ENCODE data around the gene DEDD2.

Gene DEDD2

DNA sequence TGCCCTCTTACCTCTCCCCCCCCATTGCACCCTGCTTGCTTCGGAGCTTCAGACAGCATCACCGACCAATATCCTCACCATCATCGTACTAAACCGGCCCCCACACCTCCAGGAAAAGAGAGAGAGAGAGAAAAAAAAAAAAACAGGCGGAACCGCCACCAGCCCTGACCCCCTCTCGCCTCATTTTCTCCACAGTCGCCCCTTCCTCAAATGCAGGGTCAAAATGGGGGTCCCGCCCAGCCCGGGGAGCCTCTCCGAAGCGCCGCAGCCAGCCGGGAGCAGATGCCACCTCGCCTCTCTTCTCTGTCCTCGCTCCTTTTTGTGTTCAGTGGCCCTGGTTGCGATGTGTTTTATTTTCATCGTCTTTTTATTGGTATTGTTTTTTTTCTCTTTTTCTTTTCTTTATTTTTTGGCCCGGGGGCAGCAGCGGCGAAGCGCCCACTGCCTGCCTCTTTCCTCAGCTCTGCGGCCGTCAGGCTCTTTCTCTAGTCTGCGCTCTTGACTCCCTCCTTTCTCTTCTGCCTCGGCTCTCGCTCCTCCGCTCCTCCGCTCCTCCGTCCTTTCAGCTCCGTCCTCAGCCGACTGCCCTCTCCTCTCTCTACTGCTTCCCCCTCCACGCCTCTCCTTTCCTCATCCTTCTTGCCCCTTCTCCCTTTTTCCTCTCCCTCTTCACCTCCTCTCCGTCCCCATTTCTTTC is 41.4 kb downstream of the DEDD2 start:
- in situ Hi-C loops (cut with HindIII; ENCODE audit: low sequenced_read_pairs) = no loop called here

DNA sequence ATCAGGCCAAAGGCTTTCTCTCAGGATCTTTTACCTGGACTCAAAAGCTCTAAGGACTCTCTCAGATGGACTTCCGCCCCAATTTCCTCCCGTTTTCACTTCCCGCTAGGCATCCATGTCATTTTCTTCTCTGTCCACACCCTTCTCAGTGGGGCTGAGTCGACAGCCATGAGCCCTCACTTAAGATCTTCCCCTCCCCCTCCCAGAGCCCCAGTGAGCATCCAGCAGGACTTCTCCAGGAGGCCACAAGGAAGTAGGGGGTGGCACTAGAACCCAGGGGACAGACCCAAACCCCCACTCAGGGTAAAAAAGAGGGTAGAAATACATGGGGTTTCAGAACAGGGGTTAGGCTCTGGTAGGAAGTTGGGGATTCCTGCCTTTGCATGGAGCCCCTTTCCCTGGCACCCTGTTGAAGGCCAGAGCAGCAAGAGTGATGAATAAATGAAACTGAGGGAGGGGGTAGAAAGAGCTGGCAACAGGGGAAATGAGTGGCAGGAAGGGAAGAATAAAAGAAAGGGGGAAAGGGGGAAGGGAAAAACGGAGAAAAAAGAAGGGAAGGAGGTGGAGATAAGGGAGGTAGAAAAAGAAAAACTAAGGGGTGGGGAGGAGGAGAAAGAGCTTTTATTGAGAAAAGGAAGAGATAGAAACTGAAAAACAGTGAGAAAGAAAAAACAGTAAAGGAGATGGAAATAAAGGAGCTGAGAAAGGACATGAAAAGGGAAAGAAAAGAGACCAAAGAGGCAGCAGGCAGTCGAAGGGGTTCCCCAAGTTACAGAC is 42.3 kb downstream of the DEDD2 start:
- in situ Hi-C loops (cut with HindIII; ENCODE audit: low sequenced_read_pairs) = loop anchor here (25.0 kb wide), 1 partner anchor 262 kb away; the partner anchor contains the start of genes CXCL17 and LIPE

DNA sequence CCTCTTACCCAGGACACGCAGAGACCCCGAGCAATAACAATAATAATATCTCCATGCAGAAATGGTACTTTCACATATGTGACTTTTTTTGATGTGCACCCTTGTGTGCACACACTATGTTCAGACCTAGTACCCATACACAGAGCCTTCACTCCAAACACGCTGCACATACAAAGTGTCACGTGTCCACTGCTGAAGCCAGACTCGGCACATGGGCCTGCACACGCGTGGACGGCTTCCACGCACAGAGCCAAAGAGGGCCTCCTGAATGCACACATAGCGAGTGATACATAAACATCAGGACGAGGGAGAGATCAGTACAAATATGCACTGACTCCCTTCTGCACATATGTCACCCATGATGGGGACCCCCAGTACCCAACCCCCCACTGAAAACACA is 43.3 kb downstream of the DEDD2 start:
- in situ Hi-C loops (cut with HindIII; ENCODE audit: low sequenced_read_pairs) = loop anchor here (25.0 kb wide), 1 partner anchor 263 kb away; the partner anchor contains the start of genes CXCL17 and LIPE

DNA sequence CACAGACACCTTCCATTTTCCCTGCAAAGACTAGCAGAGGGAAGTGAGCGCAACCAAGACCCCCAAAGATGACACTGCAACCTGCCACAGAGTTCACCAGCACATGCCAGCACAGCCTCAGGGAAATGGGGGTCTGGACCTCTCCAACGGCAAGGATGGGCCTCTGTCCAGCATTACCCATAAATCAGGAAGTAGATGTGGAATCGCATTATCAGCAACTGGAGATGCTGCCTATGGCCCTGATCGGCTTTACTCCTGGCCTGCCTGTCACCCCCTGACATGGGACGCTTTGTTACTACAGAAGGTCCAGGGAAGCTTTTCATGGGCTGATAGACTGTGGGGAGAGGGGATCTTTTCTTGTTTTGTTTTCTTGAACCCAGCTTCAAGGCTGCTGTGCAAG is 43.8 kb downstream of the DEDD2 start:
- in situ Hi-C loops (cut with HindIII; ENCODE audit: low sequenced_read_pairs) = loop anchor here (25.0 kb wide), 1 partner anchor 264 kb away; the partner anchor contains the start of genes CXCL17 and LIPE

DNA sequence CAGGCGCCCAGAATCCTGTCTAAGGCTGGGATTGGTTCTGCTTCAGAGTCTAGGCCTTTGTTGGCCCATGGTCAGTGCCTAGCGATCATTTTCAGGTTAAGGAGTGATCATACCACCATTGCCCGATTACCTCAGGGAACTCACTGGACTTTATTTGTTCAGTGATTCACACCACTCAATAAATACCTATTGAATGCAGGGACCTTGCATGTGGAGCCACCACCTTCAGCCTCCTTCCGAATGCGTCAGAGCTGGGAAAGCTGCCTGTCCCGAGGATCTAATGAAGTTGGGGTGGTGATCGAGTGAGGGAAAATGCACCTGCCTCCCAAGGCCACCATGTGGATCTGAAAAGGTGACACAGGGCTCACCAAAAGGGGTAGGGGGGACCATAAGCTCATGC is 45.2 kb downstream of the DEDD2 start:
- in situ Hi-C loops (cut with HindIII; ENCODE audit: low sequenced_read_pairs) = loop anchor here (25.0 kb wide), 1 partner anchor 265 kb away; the partner anchor contains the start of genes CXCL17 and LIPE

DNA sequence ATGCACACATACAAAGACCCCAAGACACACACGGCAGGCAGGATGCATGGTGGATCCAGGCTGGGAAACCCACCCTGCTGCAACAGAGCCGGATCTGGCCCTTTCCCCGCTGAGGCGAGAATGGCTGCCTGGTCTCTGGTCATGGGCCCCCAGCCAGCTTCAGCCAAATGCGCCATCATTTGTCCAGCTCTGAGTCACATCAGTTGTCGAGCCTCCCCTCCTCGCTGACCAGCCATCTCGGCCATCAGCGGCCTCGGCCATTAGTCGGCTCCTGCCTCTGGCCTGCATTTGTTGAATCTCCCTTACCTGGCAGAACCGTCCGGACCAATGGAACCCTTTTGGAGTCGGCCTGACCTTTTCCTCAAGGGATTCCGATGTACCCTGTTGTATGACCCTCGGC is 46.8 kb downstream of the DEDD2 start:
- in situ Hi-C loops (cut with HindIII; ENCODE audit: low sequenced_read_pairs) = loop anchor here (25.0 kb wide), 1 partner anchor 267 kb away; the partner anchor contains the start of genes CXCL17 and LIPE

DNA sequence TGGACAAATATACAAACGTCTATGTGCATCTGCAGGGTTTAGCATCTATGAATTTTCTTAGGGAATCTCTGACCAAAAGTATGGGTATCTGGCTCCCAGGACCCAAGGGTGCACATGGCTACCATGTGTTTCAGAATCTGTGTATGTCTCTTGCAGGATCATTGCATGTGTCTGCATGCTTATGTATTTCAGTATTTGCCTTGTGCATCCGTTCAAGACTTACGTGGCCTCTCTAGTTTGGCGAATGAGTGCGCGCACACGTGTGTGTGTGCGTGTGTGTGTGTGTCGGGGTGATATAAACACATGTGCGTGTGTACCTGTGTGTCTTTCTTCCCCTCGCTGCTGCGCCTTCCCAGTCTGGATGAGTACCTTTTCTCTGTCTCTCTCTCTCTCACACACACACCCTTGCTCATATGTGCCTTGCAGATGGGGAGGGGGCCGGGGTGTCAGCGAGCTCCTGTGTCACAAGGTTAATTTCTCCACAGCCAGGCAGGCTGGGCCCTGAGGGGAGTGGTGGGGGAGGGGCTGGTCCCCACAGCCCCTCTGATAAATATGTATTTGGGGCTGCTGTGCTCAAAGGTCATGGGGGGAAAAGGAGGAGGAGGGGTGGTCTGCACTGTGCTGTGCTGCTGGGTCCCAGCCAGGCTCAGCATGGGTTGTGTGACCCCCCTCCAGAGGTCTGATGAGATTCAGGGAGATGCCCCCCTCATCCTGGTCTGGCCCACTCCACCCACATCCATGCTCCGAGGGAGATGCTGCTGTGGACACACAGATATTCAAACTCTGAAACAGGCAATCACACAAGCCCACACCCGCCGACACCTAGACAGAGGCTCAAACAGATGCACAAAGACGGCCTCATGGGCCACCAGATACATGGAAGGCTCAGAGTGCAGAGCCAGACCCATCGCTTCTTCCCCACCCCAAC is 47.7 kb downstream of the DEDD2 start:
- in situ Hi-C loops (cut with HindIII; ENCODE audit: low sequenced_read_pairs) = loop anchor here (25.0 kb wide), 1 partner anchor 268 kb away; the partner anchor contains the start of genes CXCL17 and LIPE

DNA sequence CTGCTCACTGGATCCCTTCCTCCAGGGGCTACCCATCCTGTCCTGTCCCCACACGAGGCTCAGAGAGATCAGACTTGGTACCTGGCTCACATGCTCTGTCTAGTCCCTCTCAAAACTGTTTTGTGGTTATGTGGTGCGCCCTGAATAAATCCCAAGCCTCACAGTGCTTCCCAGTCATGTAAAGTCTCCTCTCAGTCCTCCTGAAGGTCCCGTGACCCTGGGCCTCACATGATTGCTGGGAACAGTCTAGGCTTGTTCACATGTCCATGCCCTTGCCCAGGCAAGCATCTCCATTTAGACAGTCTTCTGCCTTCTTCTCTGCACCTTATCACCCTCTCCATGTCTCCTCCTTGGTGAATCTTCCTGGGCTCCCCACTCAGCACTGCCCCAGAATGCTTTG is 49.3 kb downstream of the DEDD2 start:
- in situ Hi-C loops (cut with HindIII; ENCODE audit: low sequenced_read_pairs) = loop anchor here (25.0 kb wide), 1 partner anchor 269 kb away; the partner anchor contains the start of genes CXCL17 and LIPE

DNA sequence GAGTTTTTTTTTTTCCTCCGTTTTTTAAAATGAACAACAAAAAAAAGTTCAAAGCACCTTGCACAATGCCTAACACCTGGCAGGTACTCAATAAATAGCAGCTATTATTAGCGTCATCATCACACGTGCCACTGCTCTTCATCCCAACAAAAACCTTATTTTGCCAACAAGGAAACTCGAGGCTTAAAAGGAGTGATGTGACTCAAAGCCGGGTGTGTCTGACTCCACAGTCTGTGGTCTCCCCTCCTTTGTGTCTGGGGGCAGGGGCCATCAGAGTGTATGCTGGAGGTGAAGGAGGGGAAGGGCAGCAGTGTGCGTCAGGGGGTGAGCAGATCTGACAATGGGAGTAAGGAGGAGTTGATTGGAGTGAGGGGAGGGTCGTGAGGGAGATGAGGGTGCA is 51.2 kb downstream of the DEDD2 start:
- in situ Hi-C loops (cut with HindIII; ENCODE audit: low sequenced_read_pairs) = loop anchor here (25.0 kb wide), 1 partner anchor 271 kb away; the partner anchor contains the start of genes CXCL17 and LIPE

DNA sequence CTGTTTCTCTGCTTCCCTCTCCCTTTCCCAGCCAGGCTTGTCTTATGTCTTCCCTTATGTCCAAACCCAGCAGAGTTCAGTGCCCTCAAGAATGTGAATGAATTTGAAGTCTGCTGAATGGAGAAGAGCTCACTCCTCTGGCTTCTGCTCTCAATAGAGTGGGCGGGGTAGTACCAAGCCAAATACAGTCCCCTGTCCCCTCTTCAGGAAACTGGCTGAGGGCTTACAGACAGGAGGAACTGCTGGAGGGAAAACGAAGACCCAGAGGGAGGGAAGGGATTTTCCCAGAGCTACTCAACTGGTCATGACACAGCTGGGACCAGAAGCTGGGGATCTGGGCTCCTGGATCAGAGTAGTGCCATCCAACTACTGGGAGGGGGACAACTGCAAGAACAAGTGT is 52.3 kb downstream of the DEDD2 start:
- in situ Hi-C loops (cut with HindIII; ENCODE audit: low sequenced_read_pairs) = loop anchor here (25.0 kb wide), 1 partner anchor 272 kb away; the partner anchor contains the start of genes CXCL17 and LIPE

DNA sequence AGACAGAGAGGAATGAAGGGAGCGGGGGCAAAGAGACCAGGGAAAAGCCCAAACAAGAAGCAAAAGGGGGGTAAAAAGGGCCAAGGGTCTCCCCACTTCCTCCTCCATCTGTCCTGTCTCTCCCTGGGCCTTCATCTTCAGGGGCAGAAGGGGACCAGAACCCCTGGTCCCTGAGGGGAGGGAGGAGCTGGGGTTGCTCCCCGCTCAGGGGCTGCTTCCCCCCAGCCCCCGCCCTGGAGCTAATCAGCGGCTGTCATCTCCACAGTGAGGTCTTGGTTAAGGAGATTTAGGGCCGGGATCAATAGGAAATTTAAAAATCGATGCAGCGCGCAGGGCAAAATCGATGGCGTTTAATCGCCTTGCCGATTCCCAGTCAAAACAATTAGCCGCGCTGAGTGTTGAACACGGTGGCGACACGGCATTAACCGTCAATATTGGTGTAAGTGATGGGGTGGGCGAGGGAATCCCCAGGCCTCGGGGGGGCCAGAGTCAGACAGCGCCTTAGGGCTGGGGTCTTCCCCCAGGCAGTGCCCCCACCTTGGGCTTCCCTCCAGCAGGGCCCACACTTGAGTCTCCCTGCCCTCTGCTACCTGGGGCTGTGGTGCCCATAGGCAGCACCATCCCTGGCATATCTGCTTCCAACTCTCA is 55.7 kb downstream of the DEDD2 start:
- in situ Hi-C loops (cut with HindIII; ENCODE audit: low sequenced_read_pairs) = loop anchor here (25.0 kb wide), 1 partner anchor 276 kb away; the partner anchor contains the start of genes CXCL17 and LIPE

DNA sequence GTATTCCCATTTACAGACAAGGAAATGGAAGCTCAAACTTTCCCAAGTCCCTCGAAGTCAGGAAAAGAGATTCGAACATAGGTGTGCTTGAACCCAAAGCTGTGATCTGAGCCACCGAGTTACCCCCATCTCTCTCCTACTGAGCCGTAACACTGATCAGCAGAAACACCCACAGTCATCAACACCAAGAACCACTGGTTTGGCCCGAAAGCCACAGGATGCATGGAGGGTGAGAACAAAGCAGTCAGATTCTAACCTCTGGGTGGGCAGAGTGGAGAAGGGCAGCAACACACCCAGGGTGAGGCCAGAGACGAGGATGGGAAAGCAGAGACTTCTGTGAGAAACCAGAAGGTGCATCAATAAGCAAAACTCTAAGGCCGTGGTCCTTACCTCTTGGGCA is 57.5 kb downstream of the DEDD2 start:
- in situ Hi-C loops (cut with HindIII; ENCODE audit: low sequenced_read_pairs) = loop anchor here (25.0 kb wide), 1 partner anchor 277 kb away; the partner anchor contains the start of genes CXCL17 and LIPE

DNA sequence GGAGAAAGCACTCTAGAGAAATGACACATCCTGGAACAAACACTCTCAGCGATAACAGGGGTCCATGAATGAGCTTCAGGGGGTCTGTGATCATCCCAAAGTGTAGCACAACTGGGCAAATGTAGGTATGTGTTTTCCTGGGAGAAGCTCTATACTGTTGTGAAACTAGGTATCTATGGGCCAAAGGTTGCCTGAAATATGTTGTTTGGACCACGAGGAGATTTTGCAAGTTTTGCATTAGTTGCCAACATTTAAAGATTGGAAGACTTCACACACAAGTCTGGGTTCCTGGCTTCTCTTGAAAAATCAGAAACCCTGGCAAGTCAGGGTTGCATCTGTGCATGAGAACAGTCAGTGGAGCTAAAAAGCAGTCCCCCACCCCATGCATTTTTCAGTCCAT is 58.6 kb downstream of the DEDD2 start:
- in situ Hi-C loops (cut with HindIII; ENCODE audit: low sequenced_read_pairs) = loop anchor here (25.0 kb wide), 1 partner anchor 278 kb away; the partner anchor contains the start of genes CXCL17 and LIPE

DNA sequence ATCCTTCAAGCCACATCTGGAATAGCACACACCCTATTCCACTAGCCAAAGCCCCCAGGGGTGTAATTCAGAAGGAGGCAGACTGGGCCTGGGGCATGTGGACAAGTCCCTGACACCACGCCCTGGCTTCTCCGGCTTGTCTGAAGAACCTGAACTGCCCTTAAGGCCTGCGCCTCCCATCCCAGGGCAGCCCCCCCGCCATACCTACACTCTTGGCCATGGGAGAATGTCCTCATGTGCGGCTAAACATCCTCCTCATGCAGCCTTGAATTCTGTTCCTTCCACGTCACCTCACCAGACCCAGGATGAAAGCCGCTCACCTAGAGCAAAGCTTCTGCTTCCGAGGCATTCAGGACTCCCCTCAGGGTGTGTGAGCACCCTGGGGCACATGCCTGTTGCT is 60.9 kb downstream of the DEDD2 start:
- in situ Hi-C loops (cut with HindIII; ENCODE audit: low sequenced_read_pairs) = loop anchor here (25.0 kb wide), 1 partner anchor 281 kb away; the partner anchor contains the start of genes CXCL17 and LIPE

DNA sequence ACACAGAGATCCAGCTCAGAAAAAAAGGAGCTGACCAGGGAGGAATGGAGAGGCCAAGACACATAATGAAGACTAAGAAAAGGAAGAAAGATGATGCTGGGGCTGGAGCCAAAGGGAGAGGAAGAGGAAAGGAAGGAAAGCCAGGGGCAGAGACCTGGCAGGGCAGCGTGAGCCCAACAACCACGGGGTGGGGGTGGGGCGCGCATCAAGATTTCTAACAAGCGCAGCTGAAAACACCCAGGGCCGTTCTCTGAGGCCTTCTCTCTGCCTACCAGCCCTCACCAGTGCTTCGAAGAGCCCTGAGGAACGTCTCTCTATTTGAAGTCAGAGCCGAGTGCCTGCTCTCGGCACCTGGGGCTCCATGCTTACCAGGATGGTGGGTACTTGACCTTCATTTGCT is 61.7 kb downstream of the DEDD2 start:
- in situ Hi-C loops (cut with HindIII; ENCODE audit: low sequenced_read_pairs) = loop anchor here (25.0 kb wide), 1 partner anchor 282 kb away; the partner anchor contains the start of genes CXCL17 and LIPE

DNA sequence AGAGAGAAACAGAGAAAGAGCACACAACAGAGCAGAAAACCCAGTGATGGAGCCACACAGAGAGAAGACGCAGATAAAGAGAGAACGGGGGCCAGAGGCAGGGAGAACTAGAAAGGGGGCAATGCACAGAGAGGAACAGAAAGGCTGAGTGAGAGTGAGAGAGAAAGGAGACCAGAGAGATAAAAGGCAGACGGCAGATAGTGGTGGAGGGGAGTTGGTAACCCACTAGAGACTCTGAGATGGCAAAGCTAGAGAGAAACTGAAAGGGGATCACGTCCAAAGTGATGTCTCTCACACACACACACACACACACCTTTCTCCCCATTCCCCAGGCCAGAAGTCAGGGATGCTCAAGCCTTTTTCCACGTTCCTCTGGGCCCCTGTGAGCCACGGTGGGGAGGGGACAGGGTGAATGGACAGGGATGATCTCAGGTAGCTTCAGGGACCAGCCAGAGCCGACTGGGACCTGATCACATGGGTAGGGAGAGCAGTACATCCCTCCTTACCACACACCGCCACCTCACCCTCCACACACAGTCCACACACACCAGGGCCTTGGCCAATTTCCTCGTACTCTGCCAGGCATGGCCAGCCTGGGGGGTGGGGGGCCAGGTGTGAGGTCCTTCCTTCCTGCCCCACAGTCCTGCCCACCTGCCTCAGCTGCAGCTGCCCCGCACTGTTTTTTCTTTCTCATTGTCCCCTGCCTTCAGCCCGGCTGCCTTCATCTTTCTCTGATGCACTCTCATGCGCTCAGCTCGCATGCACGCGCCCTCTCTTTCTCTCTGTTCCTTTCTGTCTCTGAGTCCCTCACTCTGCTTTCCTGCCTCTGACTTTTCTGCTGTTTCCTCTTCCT is 62.8 kb downstream of the DEDD2 start:
- in situ Hi-C loops (cut with HindIII; ENCODE audit: low sequenced_read_pairs) = loop anchor here (25.0 kb wide), 1 partner anchor 283 kb away; the partner anchor contains the start of genes CXCL17 and LIPE

DNA sequence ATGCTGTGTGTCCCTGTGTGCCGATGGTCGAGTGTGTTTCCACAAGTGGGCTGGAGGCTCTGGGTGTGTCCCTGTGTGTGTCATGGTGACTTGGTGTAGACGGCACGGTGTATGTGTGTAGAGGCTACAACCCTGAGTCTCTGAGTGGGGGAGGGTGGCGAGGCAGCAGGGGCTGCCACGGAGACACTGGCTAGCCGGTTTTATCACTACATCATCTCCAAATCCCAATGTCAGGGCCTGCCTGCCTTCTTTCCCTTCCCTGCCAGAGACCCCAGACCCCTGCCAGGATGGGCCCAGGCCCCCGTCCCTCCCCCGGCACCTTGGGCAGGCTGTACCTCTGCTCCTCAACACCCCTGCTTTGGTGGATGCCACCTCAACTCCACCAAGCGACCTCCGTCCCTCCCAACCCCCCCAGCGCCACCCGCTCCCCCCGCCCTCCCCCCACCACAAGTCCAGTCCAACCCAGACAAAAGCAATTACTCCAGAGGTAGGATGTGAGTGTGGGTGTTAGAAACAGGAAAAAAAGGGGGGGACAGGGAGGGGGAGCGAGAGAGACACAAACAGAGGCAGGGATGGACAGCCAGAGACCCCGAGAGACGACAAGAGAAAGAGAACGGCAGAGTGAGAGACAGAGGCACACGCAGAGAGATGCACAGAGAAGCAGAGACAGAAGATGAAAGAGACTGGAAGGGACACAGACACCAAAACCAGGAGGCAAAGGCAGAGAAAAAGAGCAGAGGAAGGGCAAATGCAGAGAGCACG is 63.6 kb downstream of the DEDD2 start:
- in situ Hi-C loops (cut with HindIII; ENCODE audit: low sequenced_read_pairs) = loop anchor here (25.0 kb wide), 1 partner anchor 283 kb away; the partner anchor contains the start of genes CXCL17 and LIPE

Measured in DLD1 (cell line).